Sigmoid colon (tissue), 4 donors: ENCODE measurements around the gene IFNL4.

Source experiments
- EP300 ChIP-seq, 4 donors: sonication (generic); formaldehyde crosslinking; IDR thresholded peaks; one replicate each; pipeline ENCODE4 v1.6.1; 2017; ENCODE audit warnings: antibody characterized with exemption in 4 of 4
- POLR2A ChIP-seq, 2 donors: fragments of 450-650 bp; IDR thresholded peaks; one replicate each; pipeline ENCODE4 v1.6.1; 2016; ENCODE audit warnings: antibody characterized with exemption in 2 of 2, mild to moderate bottlenecking in 2 of 2, moderate library complexity in 2 of 2
- POLR2AphosphoS5 ChIP-seq, 4 donors: sonication (generic); formaldehyde crosslinking; IDR thresholded peaks; one replicate each; pipeline ENCODE4 v1.6.1; 2017; ENCODE audit warnings: antibody characterized with exemption in 4 of 4
- TF ChIP-seq, protein P1 (sequence below), 4 experiments: fragments of 450-650 bp in 3 of 4; fragments of 200-600 bp in 1 of 4; IDR thresholded peaks; one replicate each; pipeline ENCODE4 v1.5.1; 2016 to 2019; ENCODE audit warnings: antibody characterized with exemption in 4 of 4, mild to moderate bottlenecking in 3 of 4, moderate library complexity in 2 of 4

GRCh38 chr19:39257227-39257626 is 8.6 kb upstream of the IFNL4 start:
- TF ChIP-seq, protein P1, sequence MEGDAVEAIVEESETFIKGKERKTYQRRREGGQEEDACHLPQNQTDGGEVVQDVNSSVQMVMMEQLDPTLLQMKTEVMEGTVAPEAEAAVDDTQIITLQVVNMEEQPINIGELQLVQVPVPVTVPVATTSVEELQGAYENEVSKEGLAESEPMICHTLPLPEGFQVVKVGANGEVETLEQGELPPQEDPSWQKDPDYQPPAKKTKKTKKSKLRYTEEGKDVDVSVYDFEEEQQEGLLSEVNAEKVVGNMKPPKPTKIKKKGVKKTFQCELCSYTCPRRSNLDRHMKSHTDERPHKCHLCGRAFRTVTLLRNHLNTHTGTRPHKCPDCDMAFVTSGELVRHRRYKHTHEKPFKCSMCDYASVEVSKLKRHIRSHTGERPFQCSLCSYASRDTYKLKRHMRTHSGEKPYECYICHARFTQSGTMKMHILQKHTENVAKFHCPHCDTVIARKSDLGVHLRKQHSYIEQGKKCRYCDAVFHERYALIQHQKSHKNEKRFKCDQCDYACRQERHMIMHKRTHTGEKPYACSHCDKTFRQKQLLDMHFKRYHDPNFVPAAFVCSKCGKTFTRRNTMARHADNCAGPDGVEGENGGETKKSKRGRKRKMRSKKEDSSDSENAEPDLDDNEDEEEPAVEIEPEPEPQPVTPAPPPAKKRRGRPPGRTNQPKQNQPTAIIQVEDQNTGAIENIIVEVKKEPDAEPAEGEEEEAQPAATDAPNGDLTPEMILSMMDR (IDR thresholded peaks at IDR 0.05), result no peak
- TF ChIP-seq EP300 (IDR thresholded peaks at IDR 0.05) (no peak), POLR2A (IDR thresholded peaks at IDR 0.05) (no peak), POLR2AphosphoS5 (IDR thresholded peaks at IDR 0.05) (no peak)
